Type B pancreatic cell (in vitro differentiated cells): ENCODE data around the gene CD46. TPM values are rescaled to one million over a fixed set of nuclear protein-coding genes. Genes with fewer than 3 reads are reported as not detected.

Experiments used
- DNase-seq: peaks from one replicate; pipeline ENCODE4 v3.0.0; 2021; ENCODE audit warnings: mixed read lengths; ENCODE audit not compliant: unreplicated experiment; ENCODE audit errors: extremely low spot score
- H3K27ac Mint-ChIP-seq: 2 replicates; pipeline ENCODE4 v1.8.0; 2021; ENCODE audit warnings: mild to moderate bottlenecking, mixed read lengths
- H3K27me3 Mint-ChIP-seq: 2 replicates; pipeline ENCODE4 v1.8.0; 2021; ENCODE audit warnings: mixed read lengths
- H3K36me3 Mint-ChIP-seq: 2 replicates; pipeline ENCODE4 v1.8.0; 2021; ENCODE audit warnings: mixed read lengths
- H3K4me1 Mint-ChIP-seq: one replicate; pipeline ENCODE4 v1.8.0; 2021; ENCODE audit warnings: mixed read lengths; ENCODE audit not compliant: unreplicated experiment
- H3K4me3 Mint-ChIP-seq: 2 replicates; pipeline ENCODE4 v1.8.0; 2021; ENCODE audit warnings: mild to moderate bottlenecking, mixed read lengths
- H3K9me3 Mint-ChIP-seq: 2 replicates; pipeline ENCODE4 v1.8.0; 2021; ENCODE audit warnings: mixed read lengths
- CTCF ChIP-seq: fragments of 200-600 bp; sonication (generic); conservative IDR thresholded peaks from 2 replicates; pipeline ENCODE4 v1.5.0; 2021; ENCODE audit warnings: antibody characterized with exemption, mild to moderate bottlenecking
- total RNA-seq: library from RNA; stranded (reverse); gene quantifications from 2 replicates; pipeline ENCODE4 v1.2.1, GENCODE V29; 2021; ENCODE audit warnings: low replicate concordance

CD46 gene
- total RNA-seq, 1 donor from 2014 or later = 155 TPM

DNA sequence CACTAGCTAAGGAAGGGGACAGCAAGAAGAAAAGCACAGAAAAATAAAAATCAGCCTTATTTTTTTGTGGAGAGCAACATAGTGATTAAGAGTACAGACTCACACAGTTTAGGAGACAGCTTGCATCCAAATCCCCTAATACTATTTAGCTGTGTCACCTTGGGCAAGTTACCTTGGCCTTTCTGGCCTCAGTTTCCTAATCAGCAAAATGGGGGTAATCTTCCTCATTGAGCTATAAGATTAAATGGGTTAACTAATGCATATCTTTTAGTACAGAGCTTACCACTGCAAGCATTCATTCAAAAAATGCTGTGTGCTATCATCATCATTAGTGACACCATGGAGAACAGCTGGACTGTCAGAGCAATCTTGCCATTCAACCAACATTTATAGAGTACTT is 77.7 kb downstream of the CD46 start:
- H3K4me1 Mint-ChIP-seq = peaks cover 13% of the 10 kb centered on the region
- H3K27me3 Mint-ChIP-seq = no peaks in the 10 kb centered on the region
- no peaks in the 10 kb centered on the region for H3K36me3 Mint-ChIP-seq
- no peak for TF ChIP-seq CTCF
- H3K9me3 Mint-ChIP-seq = no peaks in the 10 kb centered on the region
- DNase-seq = no peak
- H3K27ac Mint-ChIP-seq = no peak overlapping the region
- no peak overlapping the region for H3K4me3 Mint-ChIP-seq

DNA sequence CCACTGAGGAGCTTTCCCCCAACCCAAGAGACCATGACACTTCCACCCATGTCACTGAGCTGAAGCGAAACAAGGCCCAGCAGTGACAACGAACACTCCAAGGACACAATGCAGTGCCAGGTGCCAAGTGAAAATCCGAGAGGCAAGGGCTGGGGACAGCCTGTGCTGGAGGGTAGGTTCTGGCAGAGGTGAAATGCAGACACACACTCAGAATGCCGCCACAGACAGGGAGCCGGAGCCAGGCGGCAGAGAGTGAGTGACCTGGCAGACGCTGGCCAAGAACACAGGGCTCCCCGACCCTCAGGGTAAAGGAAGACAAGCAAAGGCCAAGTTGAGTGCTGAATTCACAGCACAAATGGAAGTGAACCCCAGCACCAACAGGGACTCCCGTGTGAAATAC is 78.9 kb downstream of the CD46 start:
- DNase-seq = no peak
- H3K4me3 Mint-ChIP-seq = no peak overlapping the region

GRCh38 chr1:207831517-207832327 is 79.9 kb downstream of the CD46 start:
- H3K4me3 Mint-ChIP-seq = no peak overlapping the region
- no peak for TF ChIP-seq CTCF
- H3K9me3 Mint-ChIP-seq = no peaks in the 10 kb centered on the region
- no peaks in the 10 kb centered on the region for H3K27me3 Mint-ChIP-seq
- H3K36me3 Mint-ChIP-seq = no peaks in the 10 kb centered on the region
- no peak overlapping the region for H3K27ac Mint-ChIP-seq
- no peak for DNase-seq
- H3K4me1 Mint-ChIP-seq = peaks cover 5% of the 10 kb centered on the region

More for the DNA sequence above, 78.9 kb downstream of the CD46 start:
- H3K27ac Mint-ChIP-seq = no peak overlapping the region
- no peaks in the 10 kb centered on the region for H3K36me3 Mint-ChIP-seq
- H3K4me1 Mint-ChIP-seq = peaks cover 10% of the 10 kb centered on the region
- TF ChIP-seq CTCF = no peak
- H3K9me3 Mint-ChIP-seq = no peaks in the 10 kb centered on the region
- no peaks in the 10 kb centered on the region for H3K27me3 Mint-ChIP-seq

GRCh38 chr1:207832796-207833195 is 80.9 kb downstream of the CD46 start:
- Mint-ChIP-seq H3K27me3 (no peaks in the 10 kb centered on the region), H3K36me3 (no peaks in the 10 kb centered on the region), H3K9me3 (no peaks in the 10 kb centered on the region), H3K4me1 (peaks cover 5% of the 10 kb centered on the region), H3K4me3 (no peak overlapping the region), H3K27ac (no peak overlapping the region)
- TF ChIP-seq CTCF = no peak
- DNase-seq = no peak

- no peaks in the 10 kb centered on the region for H3K36me3 Mint-ChIP-seq
- no peaks in the 10 kb centered on the region for H3K27me3 Mint-ChIP-seq
- no peak for DNase-seq
- no peak overlapping the region for H3K27ac Mint-ChIP-seq
- no peak for TF ChIP-seq CTCF
- H3K4me1 Mint-ChIP-seq = peaks cover 5% of the 10 kb centered on the region
- no peak overlapping the region for H3K4me3 Mint-ChIP-seq
- H3K9me3 Mint-ChIP-seq = no peaks in the 10 kb centered on the region
Measured at GRCh38 chr1:207833381-207833780, 81.5 kb downstream of the CD46 start.
